GM21526 (cell line): ENCODE data around the gene ZFHX3.
"Not testable (repeated sequence)": the region's sequence is repeated elsewhere in the genome, so short reads cannot be mapped to it uniquely, and the experiment has no call there.

ENCODE experiments used
- ATAC-seq: cut with Tn5 transposase; IDR thresholded peaks from one replicate; pipeline ENCODE4 v1.9.1; 2021; ENCODE audit warnings: moderate library complexity; ENCODE audit not compliant: unreplicated experiment, low FRiP score

ZFHX3 gene

DNA sequence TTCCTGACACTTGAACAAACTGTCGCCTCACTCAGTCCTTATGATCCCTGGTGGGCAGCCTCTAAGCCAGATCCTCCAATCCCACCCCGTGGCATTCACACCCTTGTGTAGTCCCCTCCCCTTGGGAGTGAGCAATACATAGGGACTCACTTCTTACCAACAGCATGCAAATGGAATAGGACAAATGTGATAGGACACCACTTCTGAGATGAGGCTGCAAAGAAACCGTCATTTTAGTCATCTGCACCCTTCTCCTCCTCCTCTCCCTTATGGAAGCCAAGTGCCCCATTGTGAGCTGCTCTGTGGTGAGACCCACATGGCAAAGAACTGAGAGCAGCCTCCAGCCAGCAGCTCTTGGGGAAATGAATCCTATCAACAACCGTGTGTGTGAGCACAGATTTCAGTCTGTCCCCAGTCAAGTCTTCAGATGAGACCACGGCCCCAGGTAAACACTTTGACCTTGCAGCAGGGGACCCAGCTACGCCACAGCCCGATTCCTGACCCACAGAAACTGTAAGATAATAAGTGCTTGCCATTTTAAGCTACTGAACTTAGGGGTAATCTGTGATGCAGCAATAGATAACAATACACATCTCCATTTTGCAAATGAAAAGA, 46.9 kb downstream of the ZFHX3 start:
- no peak for ATAC-seq

DNA sequence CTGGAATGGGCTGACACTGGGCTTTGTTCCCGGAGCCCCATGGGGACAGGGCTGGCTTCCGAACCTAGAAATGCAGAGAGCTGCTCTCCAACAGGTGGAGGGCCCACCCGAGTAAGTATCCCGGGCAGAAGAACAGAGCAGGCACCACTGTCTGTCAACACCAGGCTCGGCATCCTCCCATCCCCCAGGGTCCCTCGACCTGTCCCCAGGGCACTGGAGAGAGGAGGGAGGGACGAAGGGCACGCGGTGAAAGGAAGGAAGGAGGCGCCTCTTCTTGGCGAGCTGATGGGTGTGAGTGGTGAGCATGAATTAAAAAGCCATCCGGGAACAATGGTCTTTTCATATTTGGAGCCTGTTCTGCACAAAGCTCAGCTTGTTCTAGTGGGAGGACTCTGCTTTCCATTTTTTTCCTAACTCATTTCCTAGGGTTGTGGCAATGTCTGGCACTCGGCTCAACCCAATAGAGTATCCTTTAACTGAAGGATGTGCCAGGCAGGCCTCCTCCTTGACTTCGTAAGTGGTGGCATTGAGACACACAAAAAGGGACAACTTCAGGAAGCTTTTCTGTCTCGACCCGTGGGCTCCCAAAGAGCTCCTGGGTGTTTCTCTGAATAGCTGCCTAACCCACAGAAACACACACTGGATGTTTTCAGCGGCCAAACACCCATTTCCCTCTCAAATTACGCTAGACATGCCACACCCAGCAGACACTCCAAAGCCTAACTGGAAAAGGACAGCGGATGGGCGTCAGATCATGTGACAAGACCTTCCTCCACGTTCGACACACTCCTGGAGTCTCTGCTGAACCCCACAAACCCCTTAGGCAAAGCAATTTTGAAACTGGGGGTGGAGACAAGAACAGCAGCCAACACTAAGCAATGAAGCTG, 47.7 kb downstream of the ZFHX3 start:
- no peak for ATAC-seq

DNA sequence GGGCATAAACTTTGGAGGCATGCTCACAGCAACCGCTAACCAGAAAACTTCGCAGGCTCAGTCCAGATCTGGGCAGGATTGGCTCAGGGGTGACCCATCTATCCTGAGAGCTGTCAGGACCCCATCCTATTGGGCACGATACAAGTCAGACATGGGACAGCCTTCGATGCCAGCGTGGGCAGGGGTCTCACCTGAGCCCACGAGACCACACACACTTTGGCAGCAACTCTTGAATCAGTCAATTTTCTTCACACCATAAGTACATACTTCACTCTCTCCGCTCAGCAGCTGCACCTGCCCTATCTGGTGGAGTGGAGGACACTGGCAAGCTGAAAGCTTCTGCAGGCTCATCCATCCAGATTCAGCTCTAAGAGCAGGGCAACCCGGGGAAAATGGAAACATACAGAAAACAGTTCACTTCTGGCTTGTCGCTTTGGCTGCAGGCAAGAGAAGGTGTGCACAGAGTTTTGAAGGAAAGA, 48.3 kb downstream of the ZFHX3 start:
- no peak for ATAC-seq

GRCh38 chr16:72997141-72997542, 50.8 kb downstream of the ZFHX3 start:
- no peak for ATAC-seq

DNA sequence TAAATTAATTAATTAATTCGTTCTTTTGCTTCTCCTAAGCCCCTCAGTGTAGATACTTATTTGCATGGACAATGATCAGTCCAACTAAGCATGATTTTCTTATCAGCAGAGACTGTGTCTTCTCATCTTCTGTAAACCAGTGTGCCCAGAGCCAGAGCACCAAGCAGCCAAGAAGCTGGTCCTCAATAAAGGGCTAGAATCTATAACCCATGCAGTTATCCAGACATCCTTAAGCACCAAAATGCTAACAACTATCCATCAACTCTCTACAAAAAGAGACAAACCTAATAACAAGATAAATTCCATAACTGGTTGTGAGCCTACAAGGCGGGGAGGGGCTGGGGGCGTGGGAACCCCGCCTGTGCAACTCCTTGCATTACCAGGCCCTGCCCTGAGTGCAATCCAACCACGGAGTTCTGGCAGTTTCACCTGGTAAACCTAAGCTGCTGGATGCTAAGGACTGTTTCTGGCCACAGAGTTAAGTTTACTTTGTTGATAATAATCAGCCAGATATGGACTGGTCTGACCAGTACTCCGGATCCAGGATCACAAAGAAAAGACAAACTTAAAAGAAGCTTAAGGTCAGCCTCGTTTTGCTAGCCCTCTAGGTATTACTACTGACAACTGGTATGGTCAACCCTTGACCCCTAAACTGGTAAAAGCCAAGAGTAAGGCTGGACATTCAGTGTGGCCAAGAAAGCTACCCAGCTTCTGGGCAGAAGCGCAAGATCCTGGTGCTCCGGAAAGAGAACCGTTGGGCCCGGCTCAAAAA, 51.5 kb downstream of the ZFHX3 start:
- ATAC-seq, result no peak

DNA sequence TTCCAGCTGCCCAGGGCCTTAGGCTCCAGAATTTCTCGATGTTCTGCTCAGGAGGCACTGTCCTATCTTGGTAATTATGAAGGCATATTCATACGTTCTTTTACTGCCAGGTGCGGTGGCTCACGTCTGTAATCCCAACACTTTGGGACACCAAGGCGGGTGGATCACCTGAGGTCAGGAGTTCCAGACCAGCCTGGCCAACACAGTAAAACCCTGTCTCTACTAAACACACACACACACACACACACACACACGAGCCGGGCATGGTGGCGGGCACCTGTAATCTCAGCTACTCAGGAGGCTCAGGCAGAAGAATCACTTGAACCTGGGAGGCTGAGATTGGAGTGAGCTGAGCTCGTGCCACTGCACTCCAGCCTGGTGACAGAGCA, 52.1 kb downstream of the ZFHX3 start:
- not testable (repeated sequence) for ATAC-seq

DNA sequence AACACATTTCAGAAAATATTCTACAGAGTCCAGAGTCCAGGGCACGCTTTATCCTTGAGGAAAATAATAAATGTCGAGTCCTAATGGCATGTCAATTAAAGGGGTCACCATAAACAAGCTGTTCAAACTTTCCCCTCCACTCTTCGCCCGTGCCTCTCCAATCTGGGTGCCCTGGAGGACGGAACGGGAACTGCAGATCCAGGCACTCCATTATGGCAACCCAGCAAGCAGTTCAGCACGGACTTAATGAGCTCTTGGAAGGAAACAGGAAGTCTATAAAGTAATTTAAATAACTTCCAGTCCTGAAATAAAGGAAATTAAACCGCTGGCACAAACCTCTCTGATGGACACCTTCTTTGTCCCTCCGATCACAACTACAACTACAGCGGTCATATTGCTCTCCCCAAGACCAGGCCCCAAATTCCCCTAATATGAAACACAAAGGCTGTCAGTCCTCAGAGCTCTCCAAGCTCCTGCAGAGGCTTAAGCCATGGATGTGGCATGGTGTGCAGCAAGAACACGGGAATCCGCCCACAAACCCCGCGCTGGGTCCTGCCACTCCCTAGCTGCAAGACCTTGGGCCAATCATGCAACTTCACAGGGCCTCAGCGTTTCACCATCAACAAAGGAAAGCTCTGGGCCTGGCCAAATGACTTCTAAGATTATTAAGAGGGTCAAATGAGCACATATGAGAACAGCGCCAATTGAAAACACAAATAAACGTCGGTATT, 52.6 kb downstream of the ZFHX3 start:
- ATAC-seq, result no peak

- no peak for ATAC-seq
These were observed 55.8 kb downstream of the ZFHX3 start for GRCh38 chr16:72992142-72992601.

DNA sequence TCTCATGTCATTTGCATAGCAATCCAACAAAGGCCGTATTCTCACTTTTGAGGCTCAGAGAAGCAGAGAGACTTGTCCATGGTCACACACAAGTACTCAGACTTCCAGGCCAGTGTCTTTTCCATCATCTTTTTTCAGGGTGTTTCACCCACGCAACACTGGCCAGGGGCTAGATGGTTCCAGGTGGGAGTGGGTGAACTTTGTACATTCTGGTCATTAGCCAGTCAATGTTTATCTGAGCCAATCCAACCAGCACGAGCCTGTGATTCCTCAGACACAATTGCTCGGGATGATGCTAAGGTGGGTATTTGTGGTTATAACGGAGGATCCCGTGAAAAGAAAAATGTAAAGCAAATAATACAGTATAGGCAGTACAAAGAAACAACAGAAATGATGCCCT, 56.3 kb downstream of the ZFHX3 start:
- no peak for ATAC-seq

- ATAC-seq, result no peak
These were observed 56.7 kb downstream of the ZFHX3 start for GRCh38 chr16:72991211-72991610.

DNA sequence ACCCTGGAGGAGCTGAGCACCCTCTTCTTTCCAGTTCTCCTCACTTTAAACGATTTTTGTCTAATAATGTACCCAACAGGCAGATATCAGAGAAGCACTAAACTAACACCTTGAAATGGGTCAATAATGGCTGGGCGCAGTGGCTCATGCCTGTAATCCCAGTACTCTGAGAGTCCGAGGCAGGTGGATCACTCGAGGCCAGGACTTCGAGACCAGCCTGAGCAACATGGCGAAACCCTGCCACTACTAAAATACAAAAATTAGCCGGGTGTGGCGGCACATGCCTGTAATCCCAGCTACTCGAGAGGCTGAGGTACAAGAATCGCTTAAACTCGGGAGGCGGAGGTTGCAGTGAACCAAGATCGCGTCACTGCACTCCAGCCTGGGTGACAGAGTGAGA, 57.4 kb downstream of the ZFHX3 start:
- no peak for ATAC-seq

DNA sequence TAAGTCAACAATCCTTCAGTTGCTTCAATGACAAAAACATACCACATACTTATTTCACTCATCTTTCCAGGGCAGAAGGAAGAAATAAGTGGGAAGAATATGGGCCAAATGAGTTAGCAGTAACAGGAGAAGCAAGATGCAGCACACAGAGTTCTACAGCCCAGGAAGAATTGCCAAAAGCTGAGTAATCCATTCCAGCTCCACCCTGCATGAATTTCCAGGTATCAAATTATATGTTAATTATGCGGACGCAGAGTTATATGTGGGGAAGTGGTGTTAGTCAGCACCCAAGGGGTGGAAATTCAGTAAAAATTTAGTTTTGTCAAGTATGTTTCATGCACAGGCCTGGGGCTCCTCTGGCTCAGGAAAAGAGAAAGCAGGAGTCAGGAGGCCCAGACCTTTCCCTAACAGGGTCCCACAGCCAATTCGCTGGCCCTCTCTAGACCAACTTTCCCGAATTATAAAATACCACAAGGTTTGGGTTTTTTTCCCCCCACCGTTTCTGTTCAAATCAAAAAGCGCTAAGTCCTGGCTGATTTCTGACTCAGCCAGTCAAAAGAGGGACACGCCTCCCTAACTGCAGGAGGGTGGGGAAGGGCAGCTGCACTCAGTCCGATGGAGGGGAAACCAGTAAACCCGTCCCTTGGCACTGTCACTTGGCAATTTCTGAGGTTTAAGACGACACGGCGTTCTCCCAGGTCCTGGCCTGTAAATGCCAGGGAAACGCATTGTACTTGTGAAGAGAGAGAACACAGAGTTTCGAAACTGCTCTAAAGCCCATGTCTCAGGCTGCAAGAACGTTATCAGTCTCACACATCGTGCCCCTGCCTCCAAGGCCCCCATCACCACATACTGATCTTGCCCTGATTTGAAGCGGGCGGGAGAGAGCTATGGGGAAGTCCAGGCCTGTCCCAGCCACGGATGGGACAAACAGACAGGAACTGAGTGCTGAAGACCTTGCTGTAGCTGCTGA, 58.1 kb downstream of the ZFHX3 start:
- no peak for ATAC-seq

- ATAC-seq, result not testable (repeated sequence)
These were observed 58.7 kb downstream of the ZFHX3 start for GRCh38 chr16:72989203-72989578.

GRCh38 chr16:72988569-72988968, 59.4 kb downstream of the ZFHX3 start:
- ATAC-seq, result no peak

GRCh38 chr16:72987480-72987901, 60.4 kb downstream of the ZFHX3 start:
- ATAC-seq, result no peak

- no peak for ATAC-seq
These were observed 61.9 kb downstream of the ZFHX3 start for GRCh38 chr16:72985995-72986394.

- no peak for ATAC-seq
These were observed 62.6 kb downstream of the ZFHX3 start for GRCh38 chr16:72985148-72985941.

DNA sequence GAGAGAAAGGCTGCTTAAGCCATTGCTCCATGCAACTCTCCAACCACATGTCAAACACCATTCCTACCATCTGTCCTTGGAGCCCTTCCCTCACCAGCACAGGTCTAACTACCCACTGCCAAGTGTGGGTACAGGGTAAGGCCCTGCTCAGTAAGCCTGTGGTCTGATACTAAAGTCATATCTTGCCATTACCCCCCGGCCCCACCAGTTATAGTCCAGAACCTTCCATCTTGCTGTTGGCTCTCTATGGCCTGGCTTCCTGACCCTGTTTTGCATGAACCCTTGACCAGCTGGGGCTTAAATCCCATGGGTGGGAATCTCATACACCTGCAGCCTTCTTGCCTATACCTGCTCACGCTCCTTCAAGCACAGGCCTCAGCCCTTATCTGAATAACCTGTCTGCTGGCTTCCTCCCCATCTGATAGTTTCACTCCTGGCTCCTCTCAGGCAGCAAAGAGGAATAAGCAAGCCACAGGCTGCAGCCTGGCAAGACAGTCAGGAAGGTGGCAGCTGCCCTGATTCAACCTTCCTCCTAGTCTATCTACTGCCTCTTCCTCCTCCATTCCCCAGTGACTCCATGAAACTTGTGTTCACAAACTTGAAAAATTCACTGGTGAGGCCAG, 64.1 kb downstream of the ZFHX3 start:
- ATAC-seq, result no peak
